Activated naive CD4-positive, alpha-beta T cell treated with anti-CD3 and anti-CD28 coated beads, Interleukin-2, amount 50 U/mL, for 72 hours (primary cell): ENCODE data around the gene B4GALNT3. TPM values are rescaled to one million over a fixed set of nuclear protein-coding genes. Genes with fewer than 3 reads are reported as not detected.
"Not testable (repeated sequence)": the region's sequence is repeated elsewhere in the genome, so short reads cannot be mapped to it uniquely, and the experiment has no call there.

ENCODE experiments used
- ATAC-seq, 2 donors: fragments of 150-1000 bp; cut with Tn5 transposase; 2 replicates each; pipeline ENCODE4 v1.10.0; 2021; ENCODE audit warnings: mild to moderate bottlenecking in 2 of 2, moderate library complexity in 2 of 2
- DNase-seq, 2 donors: peaks; one replicate each; pipeline ENCODE4 v3.0.0; 2021 to 2022; ENCODE audit warnings: low spot score in 2 of 2
- H3K27ac Mint-ChIP-seq, 2 donors: one replicate each; pipeline ENCODE4 v1.8.0; 2022; ENCODE audit warnings: mild to moderate bottlenecking in 2 of 2, mixed read lengths in 2 of 2
- H3K36me3 Mint-ChIP-seq, 2 donors: one replicate each; pipeline ENCODE4 v1.8.0; 2022; ENCODE audit warnings: mixed read lengths in 2 of 2
- H3K9me3 Mint-ChIP-seq, 2 donors: one replicate each; pipeline ENCODE4 v1.8.0; 2022; ENCODE audit warnings: mixed read lengths in 2 of 2
- total RNA-seq, 2 donors: library from RNA; stranded (reverse); gene quantifications; one replicate each; pipeline ENCODE4 v1.2.3, GENCODE V29; 2022

The B4GALNT3 gene
- total RNA-seq, 2 donors from 2014 or later = 1.8 to 3.8 TPM

DNA sequence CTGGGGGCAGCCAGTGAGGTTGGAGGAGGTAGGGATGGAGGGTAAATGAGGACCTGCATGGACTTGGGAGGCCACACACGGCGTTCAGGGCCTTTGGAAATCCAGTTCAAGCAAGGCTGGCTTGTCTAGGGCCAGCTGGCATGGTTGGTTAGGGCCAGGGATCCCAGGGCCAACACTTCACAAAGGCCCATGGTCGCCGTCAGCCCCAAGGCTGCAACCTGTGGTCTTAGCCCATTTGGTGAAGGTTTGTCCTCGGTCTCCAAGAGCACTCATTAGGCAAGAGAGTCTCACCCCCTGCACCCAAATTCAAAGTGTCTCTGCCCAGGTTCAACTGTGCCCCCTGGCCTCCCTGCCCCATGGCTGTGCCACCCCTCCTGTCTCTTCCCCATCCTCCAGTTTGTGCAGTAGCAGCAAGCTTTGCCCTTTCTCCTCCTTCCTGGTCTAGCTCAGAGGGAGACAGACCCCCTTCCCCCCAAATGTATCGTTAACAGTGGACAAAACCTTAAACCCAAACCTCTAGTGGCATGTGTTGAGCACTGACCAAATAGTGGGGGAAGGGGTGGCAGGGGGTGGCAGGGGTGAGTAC, 109.4 kb downstream of the B4GALNT3 start:
- ATAC-seq (no peak), DNase-seq (no peak)
- Mint-ChIP-seq H3K27ac (peak overlapping the region in 1 of 2 donors; percentile 75), H3K9me3 (no peaks in the 10 kb centered on the region), H3K36me3 (peaks cover 0 to 6% of the 10 kb centered on the region in 2 donors)

DNA sequence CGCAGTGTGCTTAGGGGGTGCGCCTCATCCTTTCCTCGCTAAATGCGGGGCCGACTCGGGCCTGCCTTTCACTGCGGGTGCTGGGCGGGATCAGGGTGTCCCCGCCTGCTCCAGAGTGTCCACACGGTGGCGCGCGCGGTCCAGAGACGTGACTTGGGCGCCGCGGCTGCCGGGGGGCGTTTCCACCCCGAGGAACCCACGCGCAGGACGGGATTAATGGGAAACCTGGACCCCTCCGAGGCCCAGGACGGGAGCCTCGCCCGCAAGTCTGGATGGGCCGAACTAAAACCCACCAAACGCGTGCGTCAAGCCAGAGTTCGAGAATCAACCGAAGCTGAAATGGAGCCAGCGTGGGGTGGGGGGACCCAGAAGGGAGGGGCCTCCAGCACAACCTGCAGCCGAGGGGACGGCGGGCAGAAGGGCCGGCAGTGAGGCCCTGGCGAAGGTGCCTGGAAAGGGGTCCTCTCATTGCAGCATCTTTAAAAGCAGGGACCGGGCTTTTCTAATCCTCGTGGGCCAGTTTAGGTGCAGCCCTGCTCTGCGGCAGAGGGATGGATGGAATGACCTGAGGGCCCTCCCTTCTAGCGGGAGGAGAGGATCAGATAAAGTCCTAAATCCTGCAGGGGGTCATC, 110.2 kb downstream of the B4GALNT3 start:
- no peaks in the 10 kb centered on the region for H3K9me3 Mint-ChIP-seq
- peak overlapping the region in 1 of 2 donors; percentile 75 for H3K27ac Mint-ChIP-seq
- ATAC-seq (peak; percentile 79 to 90), DNase-seq (peak; percentile 84 to 94)
- H3K36me3 Mint-ChIP-seq = peaks cover 0 to 13% of the 10 kb centered on the region in 2 donors

DNA sequence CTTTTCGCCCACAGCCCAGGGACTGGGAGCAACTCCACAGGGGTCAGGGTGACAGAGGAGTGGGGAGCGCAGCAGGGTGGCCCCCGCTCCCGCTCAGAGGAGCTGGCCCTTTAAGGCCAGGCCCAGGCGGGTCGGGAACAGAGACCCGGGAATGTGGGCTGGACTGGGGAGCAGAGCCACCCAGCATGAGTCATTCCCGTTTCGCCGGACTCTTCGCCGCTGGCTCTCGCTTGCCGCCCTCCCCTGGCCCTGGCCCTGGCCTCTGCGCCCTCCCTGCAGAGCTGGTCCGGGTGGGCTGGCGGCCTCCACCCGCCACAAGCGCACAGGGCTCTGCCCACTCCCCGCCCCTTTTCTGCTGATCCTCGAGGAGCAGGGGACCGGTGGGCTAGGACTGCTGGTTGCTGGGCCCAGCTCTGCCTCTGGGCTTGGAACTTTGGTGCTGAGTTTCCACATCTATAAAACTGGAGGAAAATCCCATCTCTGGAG, 110.7 kb downstream of the B4GALNT3 start:
- DNase-seq (no peak), ATAC-seq (no peak)
- H3K9me3 Mint-ChIP-seq = no peaks in the 10 kb centered on the region
- no peak overlapping the region for H3K27ac Mint-ChIP-seq
- H3K36me3 Mint-ChIP-seq = peaks cover 0 to 15% of the 10 kb centered on the region in 2 donors

DNA sequence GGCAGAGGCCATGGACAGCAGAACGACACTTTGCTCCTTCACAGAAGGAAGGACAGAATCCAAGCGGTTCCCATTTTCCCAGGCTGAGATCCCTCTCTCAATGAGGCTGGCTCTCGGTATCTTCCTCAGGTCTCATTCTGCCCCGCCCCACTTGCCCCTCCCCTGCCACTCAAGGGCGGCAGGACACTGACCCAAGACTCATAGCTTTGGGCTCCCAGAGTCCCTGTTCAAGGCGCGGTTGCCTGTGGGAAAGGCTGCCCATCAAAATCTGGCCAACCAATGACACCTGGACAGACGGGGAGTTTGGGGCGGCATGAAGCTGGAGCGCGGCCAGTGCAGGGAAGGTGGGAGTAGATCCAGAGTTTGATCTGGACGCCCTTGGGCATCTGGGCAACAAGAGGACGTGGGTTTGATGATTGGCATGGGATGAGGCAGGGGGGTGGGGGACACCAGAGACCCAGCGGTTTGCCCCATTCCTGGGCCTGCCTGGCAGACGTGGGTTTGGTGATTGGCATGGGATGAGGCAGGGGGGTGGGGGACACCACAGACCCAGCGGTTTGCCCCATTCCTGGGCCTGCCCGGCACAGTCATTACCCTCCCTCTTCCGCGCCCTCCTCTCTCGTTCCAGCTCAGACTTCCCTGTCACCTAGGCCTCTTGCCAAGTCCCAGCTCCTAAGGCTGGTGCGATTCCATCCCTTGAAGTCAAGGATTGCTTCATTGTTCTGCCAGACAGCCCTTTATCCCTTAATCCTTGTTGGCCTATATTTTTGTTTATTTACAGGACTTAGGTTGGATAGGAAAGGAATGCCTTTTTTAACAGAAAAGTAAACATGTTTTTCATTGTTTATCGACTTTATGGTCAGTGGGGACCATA, 111.4 kb downstream of the B4GALNT3 start:
- ATAC-seq (no peak), DNase-seq (no peak)
- Mint-ChIP-seq H3K36me3 (peaks cover 0 to 15% of the 10 kb centered on the region in 2 donors), H3K27ac (no peak overlapping the region), H3K9me3 (no peaks in the 10 kb centered on the region)

DNA sequence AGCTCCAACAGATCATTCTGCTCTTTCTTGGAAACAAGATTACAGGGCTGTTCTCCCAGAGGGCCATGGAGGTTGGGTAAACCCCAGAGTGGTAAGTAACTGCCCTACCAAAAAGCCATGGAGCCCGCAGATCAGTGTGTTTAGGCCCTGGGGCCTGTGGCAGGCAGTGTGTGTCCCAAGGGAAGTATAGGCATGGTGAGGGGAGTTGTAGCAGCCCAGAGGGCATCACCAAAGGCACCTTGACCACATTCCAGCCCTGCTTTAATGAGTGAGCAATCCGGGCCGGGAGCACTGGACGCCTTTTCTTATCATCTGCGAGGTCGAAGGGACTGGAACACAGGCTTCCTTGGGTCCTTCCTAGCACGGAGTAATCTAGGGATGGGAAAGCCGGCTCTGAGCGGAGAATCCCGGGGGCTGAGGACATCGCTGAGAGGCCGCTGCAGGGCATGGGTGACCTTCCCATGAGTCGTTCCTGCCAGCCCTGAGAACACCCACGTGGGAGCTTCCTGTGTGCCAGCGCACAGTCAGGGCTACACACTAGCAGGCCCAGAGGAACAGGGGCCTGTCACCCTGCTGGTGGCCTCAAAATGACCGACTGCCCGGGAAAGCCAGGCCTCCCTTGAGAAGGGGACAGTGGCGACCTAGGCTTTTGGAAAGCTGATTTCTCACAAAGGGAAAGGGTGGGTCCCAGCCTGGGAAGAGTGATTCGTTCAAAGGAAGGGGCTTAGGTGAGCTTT, 112.2 kb downstream of the B4GALNT3 start:
- ATAC-seq = peak in 1 of 2 donors; percentile 13
- H3K27ac Mint-ChIP-seq = peak overlapping the region; percentile 52 to 60
- H3K36me3 Mint-ChIP-seq = peaks cover 0 to 15% of the 10 kb centered on the region in 2 donors
- DNase-seq = no peak
- H3K9me3 Mint-ChIP-seq = no peaks in the 10 kb centered on the region

DNA sequence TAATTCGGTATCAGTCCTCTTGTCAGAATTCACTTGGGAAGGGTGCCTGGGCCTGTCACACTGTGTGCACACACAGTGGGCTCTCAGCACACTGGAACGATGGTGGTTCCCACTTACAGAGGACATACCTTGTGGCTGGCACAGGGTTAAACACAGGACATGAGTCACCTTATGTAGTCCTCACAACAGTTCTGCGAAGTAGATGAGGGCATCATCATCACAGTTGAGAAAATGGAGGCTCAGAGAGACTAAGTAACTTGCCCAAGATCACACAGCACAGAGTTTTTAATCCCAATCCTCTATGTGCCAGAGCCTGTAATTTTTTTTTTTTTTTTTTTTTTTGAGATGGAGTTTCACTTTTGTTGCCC, 112.8 kb downstream of the B4GALNT3 start:
- Mint-ChIP-seq H3K27ac (peak overlapping the region; percentile 52 to 60), H3K36me3 (peaks cover 0 to 15% of the 10 kb centered on the region in 2 donors)
- ATAC-seq = peak; percentile 61 to 82

DNA sequence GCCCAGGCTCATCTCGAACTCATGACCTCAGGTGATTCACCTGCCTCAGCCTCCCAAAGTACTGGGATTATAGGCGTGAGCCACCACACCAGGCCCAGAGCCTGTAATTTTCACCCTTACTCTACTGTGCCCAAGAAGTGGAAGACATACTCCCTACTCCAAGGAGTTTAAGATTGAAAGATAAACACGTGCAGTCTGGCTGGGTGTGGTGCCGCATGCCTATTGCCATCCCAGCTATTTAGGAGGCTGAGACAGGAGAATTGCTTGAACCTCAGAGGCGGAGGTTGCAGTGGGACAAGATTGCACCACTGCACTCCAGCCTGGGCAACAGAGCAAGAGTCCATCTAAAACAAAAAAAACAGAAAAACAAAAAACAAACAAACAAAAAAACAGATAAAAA, 113.5 kb downstream of the B4GALNT3 start:
- DNase-seq (no peak), ATAC-seq (no peak)
- H3K27ac Mint-ChIP-seq = peak overlapping the region; percentile 60
- no peaks in the 10 kb centered on the region for H3K9me3 Mint-ChIP-seq
- H3K36me3 Mint-ChIP-seq = peaks cover 0 to 15% of the 10 kb centered on the region in 2 donors

More for the DNA sequence above, 112.8 kb downstream of the B4GALNT3 start:
- H3K9me3 Mint-ChIP-seq = no peaks in the 10 kb centered on the region
- no peak for DNase-seq

DNA sequence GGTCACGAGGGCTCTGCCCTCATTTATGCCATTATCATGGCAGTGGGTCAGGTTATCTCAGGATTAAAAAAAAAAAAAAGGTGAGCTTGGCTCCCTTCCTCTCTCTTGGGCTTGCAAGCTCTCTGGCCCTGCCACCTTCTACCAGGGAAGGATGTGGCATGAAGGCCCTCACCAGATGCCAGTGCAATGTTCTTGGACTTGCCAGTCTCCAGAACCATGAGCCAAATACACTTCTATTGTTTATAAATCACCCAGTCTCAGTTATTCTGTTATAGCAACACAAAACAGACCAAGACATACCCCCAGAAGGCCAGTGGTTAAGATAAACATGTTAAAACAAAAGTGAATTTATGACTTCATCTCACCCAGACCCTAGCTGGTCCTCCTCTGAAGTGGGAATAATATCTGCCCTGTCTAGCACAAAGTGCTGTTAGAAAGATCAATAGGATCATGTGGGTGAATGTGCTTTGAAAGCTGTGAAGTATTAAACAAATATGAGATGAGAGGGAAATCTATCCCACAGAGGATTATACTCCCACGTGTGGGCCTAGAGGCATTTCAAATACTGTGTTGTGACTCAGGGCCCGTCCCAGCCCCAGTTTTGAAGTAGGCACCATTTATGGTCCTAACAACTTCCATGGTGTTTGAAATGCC, 114.9 kb downstream of the B4GALNT3 start:
- Mint-ChIP-seq H3K27ac (peak overlapping the region in 1 of 2 donors; percentile 29), H3K9me3 (no peaks in the 10 kb centered on the region), H3K36me3 (peaks cover 0 to 15% of the 10 kb centered on the region in 2 donors)
- DNase-seq = no peak
- peak in 1 of 2 donors; percentile 19 for ATAC-seq

DNA sequence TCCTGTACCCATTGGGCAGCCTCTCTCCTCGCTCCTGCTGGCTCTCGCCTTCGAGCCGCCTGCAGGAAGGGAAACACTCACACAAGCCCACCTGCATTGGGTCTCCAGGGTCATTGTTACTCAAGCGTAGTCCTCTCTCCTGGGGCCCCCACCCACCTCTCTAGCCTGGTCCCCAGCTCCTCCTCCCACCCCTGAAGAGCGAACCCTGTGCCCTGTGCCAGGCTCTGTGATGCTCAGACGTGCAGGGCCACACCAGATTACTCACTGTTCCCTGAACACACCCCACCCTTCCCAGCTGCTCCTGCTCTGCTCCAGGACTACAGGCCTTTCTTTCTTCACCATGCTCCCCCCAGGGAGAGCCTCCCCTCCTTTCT, 115.4 kb downstream of the B4GALNT3 start:
- ATAC-seq (no peak), DNase-seq (no peak)
- Mint-ChIP-seq H3K36me3 (peaks cover 0 to 15% of the 10 kb centered on the region in 2 donors), H3K27ac (no peak overlapping the region), H3K9me3 (no peaks in the 10 kb centered on the region)

DNA sequence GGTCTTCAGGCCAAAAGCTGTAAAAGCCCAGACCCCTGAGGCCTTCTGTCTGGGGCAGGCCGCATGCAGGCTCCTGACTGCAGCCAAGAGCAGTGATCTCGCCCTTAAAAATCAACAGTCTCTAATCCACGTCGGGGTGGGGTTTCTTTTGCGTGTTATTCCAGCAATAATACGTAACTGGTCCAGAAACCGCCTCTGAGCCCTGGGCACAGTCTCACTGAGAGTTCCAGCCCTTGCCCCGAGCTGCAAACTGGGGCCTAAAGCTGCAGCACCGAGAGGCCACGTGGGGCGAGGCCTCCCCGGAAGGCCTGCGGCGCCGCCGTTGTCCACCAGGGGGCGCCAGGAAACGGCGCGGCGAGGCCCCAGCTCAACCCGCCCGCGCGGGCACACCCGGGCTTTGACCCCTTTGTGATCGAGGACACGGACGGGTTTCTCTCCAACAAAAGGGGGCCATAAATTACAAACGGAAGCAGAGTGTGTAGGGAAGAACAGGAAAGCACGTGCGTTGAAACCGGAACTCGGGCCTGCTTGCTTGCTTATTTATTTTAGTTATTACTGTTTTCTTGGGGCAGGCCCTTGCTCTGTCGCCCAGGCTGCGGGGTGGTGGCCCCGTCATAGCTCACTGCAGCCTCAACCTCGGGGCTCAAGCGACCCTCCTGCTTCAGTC, 116.3 kb downstream of the B4GALNT3 start:
- Mint-ChIP-seq H3K36me3 (peaks cover 0 to 15% of the 10 kb centered on the region in 2 donors), H3K27ac (peak overlapping the region; percentile 22 to 72), H3K9me3 (no peaks in the 10 kb centered on the region)
- ATAC-seq (peak; percentile 75 to 84), DNase-seq (peak; percentile 86 to 97)

DNA sequence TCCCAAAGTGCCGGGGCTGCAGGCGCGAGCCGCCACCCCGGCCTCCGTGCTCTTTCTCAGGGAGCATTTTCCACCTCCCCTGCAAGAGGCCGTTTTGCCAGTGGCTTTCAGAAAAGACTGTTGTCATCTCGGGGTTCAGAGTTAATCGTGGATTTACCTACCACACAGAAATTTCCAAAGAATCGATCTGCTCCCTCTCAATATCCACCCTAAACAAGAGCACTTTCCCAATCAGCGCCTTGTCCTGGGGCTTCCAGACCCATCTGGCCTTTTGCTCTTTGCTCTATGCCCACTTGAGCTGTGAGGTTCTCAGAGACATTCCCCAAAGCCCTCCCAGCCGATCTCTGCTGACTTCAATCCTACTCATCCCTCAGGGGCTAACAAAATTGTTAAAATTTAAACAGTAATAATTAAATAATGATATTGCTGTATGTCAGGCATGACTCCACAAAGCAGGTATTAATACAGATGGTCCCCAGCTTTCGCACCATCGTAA, 116.9 kb downstream of the B4GALNT3 start:
- Mint-ChIP-seq H3K27ac (peak overlapping the region; percentile 12 to 72), H3K36me3 (peaks cover 0 to 15% of the 10 kb centered on the region in 2 donors), H3K9me3 (no peaks in the 10 kb centered on the region)
- no peak for ATAC-seq
- no peak for DNase-seq

DNA sequence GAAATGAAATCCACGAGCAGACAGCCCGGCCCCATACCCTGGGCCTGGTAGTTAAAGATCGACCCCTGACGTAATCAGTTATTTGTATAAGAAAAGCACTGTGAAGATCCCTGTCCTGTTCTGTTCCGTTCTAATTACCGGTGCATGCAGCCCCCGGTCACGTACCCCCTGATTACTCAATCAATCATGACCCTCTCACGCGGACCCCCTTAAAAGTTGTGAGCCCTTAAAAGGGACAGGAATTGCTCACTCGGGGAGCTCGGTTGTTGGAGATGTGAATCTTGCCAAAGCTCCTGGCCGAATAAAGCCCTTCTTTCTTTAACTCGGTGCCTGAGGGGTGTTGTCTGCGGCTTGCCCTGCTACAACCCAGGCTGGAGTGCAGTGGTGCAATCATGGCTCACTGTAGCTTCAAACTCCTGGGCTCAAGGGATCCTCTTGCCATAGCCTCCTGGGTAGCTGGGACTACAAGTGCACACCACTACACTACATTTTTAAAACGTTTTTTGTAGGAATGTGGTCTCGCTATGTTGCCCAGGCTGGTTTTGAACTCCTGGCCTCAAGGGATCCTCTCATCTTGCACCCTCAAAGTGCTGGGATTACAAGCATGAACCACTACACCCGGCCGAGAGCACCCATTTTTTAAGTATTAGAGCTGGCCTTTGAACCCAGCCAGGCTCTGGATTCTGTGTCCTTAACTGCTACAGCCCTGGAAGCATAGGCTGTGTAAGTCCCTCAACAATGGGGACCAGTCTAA, 118.4 kb downstream of the B4GALNT3 start:
- peak in 1 of 2 donors; percentile 41 for DNase-seq
- H3K27ac Mint-ChIP-seq, H3K9me3 Mint-ChIP-seq, ATAC-seq, H3K36me3 Mint-ChIP-seq: not testable (repeated sequence)

DNA sequence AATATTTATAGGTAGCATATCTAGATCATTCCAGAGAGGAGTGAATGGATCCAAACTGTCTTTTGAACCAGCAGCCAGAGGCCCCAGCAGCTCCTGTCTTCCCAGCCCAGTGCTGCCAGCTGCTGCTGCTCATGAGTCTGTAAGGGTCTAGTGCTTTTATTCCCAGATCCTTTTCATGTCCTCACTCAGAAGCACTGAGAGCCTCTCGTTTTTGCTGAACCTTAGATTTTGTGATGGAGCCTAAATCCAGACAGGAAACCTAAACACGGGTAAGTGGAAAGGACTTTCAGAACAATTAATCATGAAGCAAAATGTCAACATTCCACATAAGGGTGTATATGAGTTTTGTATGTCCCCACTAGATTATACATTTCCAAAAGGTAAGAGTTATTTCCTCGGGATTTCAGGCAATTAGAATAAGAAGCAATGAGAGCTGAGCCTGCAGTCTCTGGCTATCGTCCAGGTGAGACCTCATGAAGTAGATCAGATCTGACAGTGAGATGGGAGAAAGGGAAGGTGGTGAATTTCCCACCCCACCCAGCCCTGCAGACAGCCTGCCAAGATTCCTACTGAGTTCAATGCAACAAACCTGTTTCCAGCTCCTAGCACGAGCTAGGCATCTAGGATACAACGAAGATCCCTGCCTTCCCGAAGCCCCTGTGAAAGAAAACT, 119.1 kb downstream of the B4GALNT3 start:
- DNase-seq (peak in 1 of 2 donors; percentile 4), ATAC-seq (no peak)
- Mint-ChIP-seq H3K36me3 (peaks cover 0 to 9% of the 10 kb centered on the region in 2 donors), H3K27ac (no peak overlapping the region), H3K9me3 (no peaks in the 10 kb centered on the region)

DNA sequence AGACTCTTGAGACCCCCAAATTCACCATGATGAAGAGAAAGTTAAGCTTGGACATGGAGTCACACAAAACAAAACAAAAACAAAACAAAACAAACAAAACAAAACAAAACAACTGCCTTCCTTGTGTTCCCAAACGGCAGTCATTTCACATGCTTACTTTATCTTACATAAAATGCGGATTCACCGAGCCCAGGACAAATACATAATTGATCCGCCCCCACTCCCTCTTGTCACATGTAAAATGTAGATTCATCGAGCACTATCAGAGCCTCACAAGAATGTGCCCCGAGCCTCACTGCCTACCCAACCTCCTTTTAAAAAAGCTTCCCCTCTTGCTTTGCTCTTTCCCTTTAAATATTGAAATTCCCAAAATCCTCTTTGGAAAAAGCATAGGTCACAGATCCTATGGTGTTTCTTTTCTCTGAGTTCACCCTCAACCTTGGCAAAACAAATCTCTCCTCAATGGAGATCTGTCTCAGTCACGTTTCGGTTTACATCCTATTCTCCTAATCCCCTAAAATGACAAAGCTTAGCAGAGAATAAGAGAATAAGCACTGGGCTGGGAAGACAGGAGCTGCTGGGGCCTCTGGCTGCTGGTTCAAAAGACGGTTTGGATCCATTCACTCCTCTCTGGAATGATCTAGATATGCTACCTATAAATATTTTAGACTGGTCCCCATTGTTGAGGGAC, 119.8 kb downstream of the B4GALNT3 start:
- no peak for ATAC-seq
- Mint-ChIP-seq H3K36me3 (peaks cover 0 to 6% of the 10 kb centered on the region in 2 donors), H3K9me3 (no peaks in the 10 kb centered on the region)

More for the DNA sequence above, 119.8 kb downstream of the B4GALNT3 start:
- no peak overlapping the region for H3K27ac Mint-ChIP-seq
- DNase-seq = no peak
